Colonic mucosa (tissue), 4 donors: ENCODE data around the gene POLRMT. TPM values are rescaled to one million over a fixed set of nuclear protein-coding genes. Genes with fewer than 3 reads are reported as not detected.
"Not testable (repeated sequence)": the region's sequence is repeated elsewhere in the genome, so short reads cannot be mapped to it uniquely, and the experiment has no call there.

Experiments
- DNase-seq: peaks from one replicate; pipeline ENCODE4 v3.0.0-alpha.2; 2020
- H3K27ac ChIP-seq: fragments of 200-600 bp; one replicate; pipeline ENCODE4 v1.8.0; 2021
- H3K27me3 ChIP-seq: fragments of 200-600 bp; one replicate; pipeline ENCODE4 v1.8.0; 2021
- H3K36me3 ChIP-seq: fragments of 200-600 bp; one replicate; pipeline ENCODE4 v1.8.0; 2021
- H3K4me1 ChIP-seq: fragments of 200-600 bp; one replicate; pipeline ENCODE4 v1.8.0; 2021; ENCODE audit warnings: mild to moderate bottlenecking
- H3K4me3 ChIP-seq: fragments of 200-600 bp; one replicate; pipeline ENCODE4 v1.8.0; 2021
- H3K9ac ChIP-seq, 2 donors: one replicate each; pipeline ENCODE4 v1.7.0; 2013; ENCODE audit warnings: control low read depth in 2 of 2, low read depth in 2 of 2, low read length in 2 of 2
- H3K9me3 ChIP-seq: fragments of 200-600 bp; one replicate; pipeline ENCODE4 v1.8.0; 2021
- intact Hi-C: fragments of 100-400 bp; cut with DNase I; formaldehyde crosslinking; loops from one replicate; pipeline ENCODE4 v1.14.1; 2022
- total RNA-seq, 2 donors: library from RNA; stranded (reverse); fragmentation: NEBNext Ultra II Directional in 1 of 2; extraction: Animal tissue kit (Norgen Biotek cat#: 25700) in 1 of 2; gene quantifications; one replicate each; pipeline ENCODE4 v1.2.1, GENCODE V29; 2021
- TF ChIP-seq, protein P1 (sequence below): fragments of 200-600 bp; IDR thresholded peaks from one replicate; pipeline ENCODE4 v1.8.0; 2022; ENCODE audit warnings: antibody characterized with exemption, mild to moderate bottlenecking
- donor health status: healthy.
- donor health status: DM: no; HTN: no; CAD: no.
- donor health status: DM: no; HTN: no; CAD: no.

POLRMT gene
- total RNA-seq, 2 donors from 2014 or later, result 50.2 to 77.3 TPM

- no peak within 1 kb of the TSS for H3K27ac ChIP-seq
- intact Hi-C loops, result loop anchor here (10.0 kb wide), 1 partner anchor 75 kb away; the partner anchor contains the start of gene RNF126
- TF ChIP-seq, protein P1, sequence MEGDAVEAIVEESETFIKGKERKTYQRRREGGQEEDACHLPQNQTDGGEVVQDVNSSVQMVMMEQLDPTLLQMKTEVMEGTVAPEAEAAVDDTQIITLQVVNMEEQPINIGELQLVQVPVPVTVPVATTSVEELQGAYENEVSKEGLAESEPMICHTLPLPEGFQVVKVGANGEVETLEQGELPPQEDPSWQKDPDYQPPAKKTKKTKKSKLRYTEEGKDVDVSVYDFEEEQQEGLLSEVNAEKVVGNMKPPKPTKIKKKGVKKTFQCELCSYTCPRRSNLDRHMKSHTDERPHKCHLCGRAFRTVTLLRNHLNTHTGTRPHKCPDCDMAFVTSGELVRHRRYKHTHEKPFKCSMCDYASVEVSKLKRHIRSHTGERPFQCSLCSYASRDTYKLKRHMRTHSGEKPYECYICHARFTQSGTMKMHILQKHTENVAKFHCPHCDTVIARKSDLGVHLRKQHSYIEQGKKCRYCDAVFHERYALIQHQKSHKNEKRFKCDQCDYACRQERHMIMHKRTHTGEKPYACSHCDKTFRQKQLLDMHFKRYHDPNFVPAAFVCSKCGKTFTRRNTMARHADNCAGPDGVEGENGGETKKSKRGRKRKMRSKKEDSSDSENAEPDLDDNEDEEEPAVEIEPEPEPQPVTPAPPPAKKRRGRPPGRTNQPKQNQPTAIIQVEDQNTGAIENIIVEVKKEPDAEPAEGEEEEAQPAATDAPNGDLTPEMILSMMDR, result no peak
- peaks cover 4% of the 10 kb centered on the region for H3K4me1 ChIP-seq
- H3K9me3 ChIP-seq, result no peaks in the 10 kb centered on the region
- no peak within 1 kb of the TSS for H3K9ac ChIP-seq
- H3K27me3 ChIP-seq, result peaks cover 36% of the 10 kb centered on the region
- H3K36me3 ChIP-seq, result no peaks in the 10 kb centered on the region
- no peak within 1 kb of the TSS for H3K4me3 ChIP-seq
- DNase-seq, result no peak
Observed at GRCh38 chr19:589693-590395, 43.5 kb downstream of the POLRMT start, which contains the start of gene HCN2. TSS of gene HCN2 (plus strand) at chr19:589881. CDS start at chr19:589946, 65 bp downstream.

GRCh38 chr19:588741-589692 is 44.3 kb downstream of the POLRMT start:
- H3K27ac ChIP-seq, result no peak overlapping the region
- no peaks in the 10 kb centered on the region for H3K36me3 ChIP-seq
- intact Hi-C loops, result loop anchor here (10.0 kb wide), 1 partner anchor 76 kb away; the partner anchor contains the start of gene RNF126
- H3K27me3 ChIP-seq, result peaks cover 36% of the 10 kb centered on the region
- no peak for DNase-seq
- TF ChIP-seq, protein P1, result no peak
- peaks cover 4% of the 10 kb centered on the region for H3K4me1 ChIP-seq
- H3K9ac ChIP-seq, result no peak overlapping the region
- H3K9me3 ChIP-seq, result no peaks in the 10 kb centered on the region
- H3K4me3 ChIP-seq, result no peak overlapping the region

DNA sequence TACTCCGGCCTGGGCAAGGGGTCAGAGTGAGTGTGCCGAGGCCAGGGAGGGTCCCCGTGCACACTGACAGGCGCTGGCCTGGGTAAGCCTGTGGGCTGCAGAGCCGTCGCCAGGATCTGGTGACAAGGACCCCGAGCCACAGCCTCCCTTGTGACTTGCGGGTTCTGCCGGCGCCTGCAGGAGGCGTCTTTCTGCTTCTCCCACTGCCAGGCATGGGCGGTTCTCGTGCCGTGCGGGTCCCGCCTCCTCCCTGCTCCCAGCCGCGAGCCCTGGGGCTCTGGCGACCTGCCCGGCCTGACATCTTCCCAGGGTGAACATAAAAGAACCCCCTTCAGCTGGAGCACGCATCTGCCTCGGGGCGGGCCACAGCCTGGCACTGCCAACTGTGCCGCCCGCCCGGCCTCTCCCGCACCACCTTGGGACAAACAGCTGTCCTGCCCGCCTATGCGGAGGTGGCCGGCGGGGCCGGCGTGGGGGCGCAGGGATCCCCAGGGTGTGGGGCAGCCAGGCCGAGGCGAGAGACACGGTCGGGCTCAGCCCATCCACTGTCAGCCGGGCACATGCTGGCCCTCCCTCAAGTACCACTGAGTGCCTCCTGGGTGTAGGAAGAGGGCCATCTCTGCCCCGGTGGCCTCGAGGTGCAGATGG is 45.1 kb downstream of the POLRMT start:
- Histone ChIP-seq H3K9me3 (no peaks in the 10 kb centered on the region), H3K36me3 (no peaks in the 10 kb centered on the region), H3K27ac (no peak overlapping the region), H3K4me3 (no peak overlapping the region), H3K4me1 (peaks cover 4% of the 10 kb centered on the region), H3K9ac (no peak overlapping the region), H3K27me3 (peaks cover 36% of the 10 kb centered on the region)
- peak; percentile 67 for DNase-seq
- TF ChIP-seq, protein P1, result peak; percentile 49
- intact Hi-C loops, result loop anchor here (10.0 kb wide), 1 partner anchor 77 kb away; the partner anchor contains the start of gene RNF126

DNA sequence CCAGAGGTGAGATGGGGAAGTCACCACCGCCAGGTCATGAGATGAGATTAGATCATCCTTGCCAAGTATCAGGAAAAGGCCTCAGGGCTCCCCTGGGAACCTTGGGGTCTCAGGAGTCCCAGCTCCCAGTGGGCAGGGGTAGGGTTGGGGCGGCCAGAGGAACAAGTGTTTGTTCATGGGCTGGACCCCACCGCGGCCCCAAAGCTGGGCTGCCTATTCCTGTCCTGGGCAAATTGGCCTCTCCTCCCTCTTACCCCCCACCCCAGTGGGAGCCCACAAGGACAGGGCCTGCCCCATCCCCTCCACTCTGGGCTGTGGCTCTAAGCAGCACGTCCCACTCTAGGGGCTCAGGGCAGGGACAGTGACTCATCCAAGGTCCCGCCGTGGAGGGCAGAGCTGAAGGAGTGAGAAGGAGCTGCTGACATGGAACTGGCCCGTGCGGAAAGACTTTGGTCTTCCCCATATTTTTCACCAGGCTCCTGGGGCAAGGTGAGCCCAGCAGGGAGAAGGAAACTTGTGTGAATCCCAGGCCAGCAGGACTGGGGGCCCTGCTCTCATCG is 47.7 kb downstream of the POLRMT start:
- Histone ChIP-seq H3K9me3 (no peaks in the 10 kb centered on the region), H3K4me3 (no peak overlapping the region), H3K27ac (no peak overlapping the region), H3K9ac (no peak overlapping the region), H3K4me1 (peaks cover 4% of the 10 kb centered on the region), H3K36me3 (peaks cover 7% of the 10 kb centered on the region), H3K27me3 (peaks cover 23% of the 10 kb centered on the region)
- TF ChIP-seq, protein P1, result no peak
- intact Hi-C loops, result loop anchor here (10.0 kb wide), 1 partner anchor 79 kb away; the partner anchor contains the start of gene RNF126
- no peak for DNase-seq

DNA sequence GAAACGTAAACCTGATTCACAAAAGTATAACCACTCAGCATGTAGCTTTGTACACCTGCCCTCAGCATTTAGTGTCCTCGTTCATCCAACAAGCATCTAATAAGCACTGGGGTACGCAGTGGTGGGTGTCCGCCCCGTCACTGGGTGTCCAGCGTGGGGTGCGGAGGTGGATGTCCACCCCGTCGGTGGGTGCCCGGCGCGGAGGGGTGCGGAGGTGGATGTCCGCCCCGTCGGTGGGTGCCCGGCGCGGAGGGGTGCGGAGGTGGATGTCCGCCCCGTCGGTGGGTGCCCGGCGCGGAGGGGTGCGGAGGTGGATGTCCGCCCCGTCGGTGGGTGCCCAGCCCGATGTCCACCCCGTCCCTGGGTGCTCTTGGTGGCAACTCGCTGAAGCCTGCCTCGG is 48.2 kb downstream of the POLRMT start:
- not testable (repeated sequence) for H3K27ac ChIP-seq, DNase-seq, H3K4me1 ChIP-seq, H3K4me3 ChIP-seq, H3K9me3 ChIP-seq, H3K9ac ChIP-seq
- intact Hi-C loops, result loop anchor here (10.0 kb wide), 1 partner anchor 80 kb away; the partner anchor contains the start of gene RNF126
- peaks cover 19% of the 10 kb centered on the region for H3K27me3 ChIP-seq
- H3K36me3 ChIP-seq, result peaks cover 11% of the 10 kb centered on the region
